ELF-1 (cell line): ENCODE measurements around the gene DMD.
"Not testable (repeated sequence)": the region's sequence is repeated elsewhere in the genome, so short reads cannot be mapped to it uniquely, and the experiment has no call there.

ENCODE experiments used
- DNase-seq: peaks from one replicate; pipeline ENCODE4 v3.0.0-alpha.2; 2016; ENCODE audit warnings: low read depth, low spot score

DMD gene

DNA sequence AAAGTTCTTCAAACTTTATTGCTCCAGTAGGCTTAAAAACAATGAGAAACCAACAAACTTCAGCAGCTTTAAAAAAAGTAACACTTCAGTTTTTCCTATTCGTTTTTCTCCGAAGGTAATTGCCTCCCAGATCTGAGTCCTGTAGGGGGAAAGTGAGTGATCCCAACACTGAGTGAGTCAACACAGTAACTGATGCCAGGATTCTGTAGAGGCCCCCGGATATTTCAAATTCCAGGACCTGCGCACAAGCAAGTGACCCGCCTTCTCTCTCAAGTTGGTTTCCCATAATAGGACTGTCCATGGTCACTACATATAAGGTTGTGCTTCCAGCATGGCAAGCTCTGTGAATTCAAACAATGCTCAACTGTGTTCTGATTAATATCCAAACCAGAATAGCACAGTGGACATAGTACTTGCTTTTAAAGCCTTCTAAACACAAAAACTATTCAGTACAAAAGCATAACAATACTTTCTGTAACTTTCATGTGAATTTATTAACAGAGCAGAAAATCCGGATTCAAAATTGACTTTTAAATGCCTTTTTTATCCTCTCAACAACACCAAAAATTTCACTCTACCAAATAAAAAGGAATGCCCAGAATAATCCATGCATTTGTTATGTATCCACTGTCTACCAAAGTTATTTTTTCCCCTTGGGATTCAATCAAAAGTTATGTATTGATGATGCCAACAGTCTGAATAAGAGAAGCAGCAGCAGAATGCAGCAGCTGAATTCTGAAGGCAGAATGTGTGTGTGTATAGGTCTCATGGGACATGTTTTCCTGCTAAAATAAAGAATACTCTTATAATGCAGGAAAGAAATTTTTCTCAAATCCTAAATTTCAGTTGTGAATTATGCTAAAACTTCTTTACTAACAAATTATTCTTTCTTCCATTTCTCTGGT, at the start of gene DMD:
Gene DMD (minus strand): TSS at position 194 of the 905 bp plus-strand sequence. CDS start 237 bp downstream, outside the sequence.
- DNase-seq, result peak; percentile 52

DNA sequence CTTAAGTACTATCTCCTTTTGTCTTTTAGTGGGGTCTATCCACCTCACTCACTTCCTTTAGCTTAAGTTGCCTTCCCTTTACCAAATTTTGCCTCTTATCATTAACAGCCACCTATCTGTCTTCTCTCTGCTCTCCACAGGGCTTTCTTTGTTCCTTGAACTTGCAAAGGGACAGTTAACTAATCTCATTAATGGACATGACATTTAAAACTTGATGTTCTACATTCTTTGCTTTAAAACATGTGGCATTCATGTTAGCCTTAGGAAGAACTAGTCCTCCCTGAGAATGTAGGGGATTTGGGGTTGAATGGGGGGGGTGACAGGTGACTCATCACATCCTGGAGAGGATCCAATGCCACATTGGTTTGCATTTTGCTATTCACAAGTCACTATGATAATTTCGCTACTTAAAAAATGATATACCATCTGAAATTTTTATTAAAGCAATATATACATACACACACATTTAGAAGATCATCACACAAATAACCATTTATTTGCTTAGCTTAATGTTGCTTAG, 41.0 kb upstream of the DMD start:
- DNase-seq, result no peak

DNA sequence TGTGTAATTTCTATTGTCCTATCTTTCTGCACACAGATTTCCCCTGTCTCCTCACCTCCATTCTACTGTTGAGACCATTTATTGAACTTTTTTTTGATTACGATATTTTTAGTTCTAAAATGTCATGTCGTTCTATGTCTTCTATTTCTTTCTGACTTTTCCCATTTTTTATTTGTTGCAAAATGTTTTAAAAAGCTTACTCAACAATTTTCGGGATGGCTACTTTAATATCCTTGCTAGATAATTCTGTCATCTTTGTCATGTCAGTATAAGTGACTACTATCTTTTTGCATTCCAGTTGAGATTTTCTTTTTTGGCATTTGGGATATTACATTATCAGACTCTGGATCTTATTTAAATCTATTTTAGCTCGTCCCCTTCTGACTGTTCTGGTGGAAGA, 7.5 kb upstream of the DMD start:
- DNase-seq, result no peak

- no peak for DNase-seq
These were observed 1.2 kb downstream of the DMD start for GRCh38 chrX:33210156-33210555.

DNA sequence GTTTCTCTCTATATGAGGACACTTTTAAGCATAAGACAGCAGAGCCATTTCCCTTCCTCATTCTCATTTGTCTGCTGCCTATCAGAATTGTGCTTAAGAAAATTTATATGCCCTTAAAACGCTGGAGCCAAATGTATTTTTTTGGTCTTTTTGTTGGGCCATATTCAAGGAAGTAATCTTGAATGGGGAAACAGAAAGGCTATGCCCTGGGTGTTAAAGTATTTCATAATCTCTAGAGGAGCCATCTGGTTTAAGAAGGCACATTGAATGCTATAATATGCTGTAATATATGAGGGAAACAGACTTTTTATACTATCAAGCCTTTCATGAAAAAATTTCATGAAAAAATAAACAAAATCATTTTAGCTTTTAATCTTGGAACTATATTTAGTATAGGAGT, 4.3 kb downstream of the DMD start:
- DNase-seq, result no peak

GRCh38 chrX:33205321-33205720, 6.0 kb downstream of the DMD start:
- DNase-seq, result no peak

DNA sequence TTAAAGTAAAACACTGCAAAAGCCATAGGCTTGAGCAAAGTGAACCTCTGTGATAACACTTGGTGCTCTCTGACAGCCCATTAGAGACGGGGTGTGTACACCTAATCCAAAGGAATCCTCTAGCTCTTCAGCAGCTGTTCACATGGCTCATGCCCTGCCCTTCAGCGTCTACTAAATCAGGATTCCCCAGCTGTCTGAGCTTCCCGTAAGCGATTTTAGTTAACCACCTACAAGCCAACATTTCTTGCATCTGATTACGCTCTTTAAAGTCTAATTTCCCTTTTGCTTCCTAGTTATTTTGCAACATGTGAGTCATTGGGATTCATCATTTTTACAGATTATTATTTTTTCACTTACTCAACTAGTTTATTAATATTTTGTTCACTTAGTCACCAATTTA, 6.5 kb downstream of the DMD start:
- DNase-seq, result no peak

GRCh38 chrX:33198561-33199279, 12.6 kb downstream of the DMD start:
- DNase-seq, result no peak

GRCh38 chrX:33195698-33196097, 15.7 kb downstream of the DMD start:
- DNase-seq, result no peak

- DNase-seq, result no peak
These were observed 16.4 kb downstream of the DMD start for GRCh38 chrX:33194876-33195433.

DNA sequence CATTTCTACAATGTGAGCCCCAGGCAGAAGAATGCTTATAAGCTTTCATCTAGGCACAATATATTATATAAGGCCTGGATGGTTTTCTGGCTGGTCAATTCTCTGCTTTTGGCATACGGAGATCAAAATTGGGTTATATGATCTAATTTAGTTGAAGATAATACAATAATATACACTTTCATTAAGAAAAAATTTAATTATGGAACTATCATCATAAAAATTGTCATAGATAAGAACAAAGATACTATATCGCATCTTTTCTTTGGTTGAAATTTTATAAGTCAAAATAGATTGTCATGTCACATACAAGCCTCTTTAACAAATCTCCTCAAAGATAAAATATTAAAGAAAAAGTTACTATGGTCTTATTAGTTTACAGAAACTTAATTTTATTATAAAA, 17.1 kb downstream of the DMD start:
- no peak for DNase-seq

GRCh38 chrX:33190016-33190415, 21.3 kb downstream of the DMD start:
- no peak for DNase-seq

- no peak for DNase-seq
These were observed 22.5 kb downstream of the DMD start for GRCh38 chrX:33188881-33189280.

- peak; percentile 86 for DNase-seq
These were observed 23.1 kb downstream of the DMD start for GRCh38 chrX:33188286-33188685.

DNA sequence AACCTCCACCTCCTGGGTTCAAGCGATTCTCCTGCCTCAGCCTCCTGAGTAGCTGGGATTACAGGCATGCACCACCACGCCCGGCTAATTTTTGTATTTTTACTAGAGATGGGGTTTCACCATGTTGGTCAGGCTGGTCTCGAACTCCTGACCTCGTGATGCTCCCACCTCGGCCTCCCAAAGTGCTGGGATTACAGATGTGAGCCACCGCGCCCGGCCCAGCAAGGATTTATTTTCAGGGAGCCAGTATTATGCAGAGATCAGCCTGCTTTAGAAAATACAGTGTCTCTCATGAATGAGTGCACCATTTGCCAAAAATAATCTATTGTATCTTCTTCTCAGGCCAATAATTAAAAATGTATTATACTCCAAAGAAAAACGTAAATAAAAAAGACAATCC, 26.5 kb downstream of the DMD start:
- DNase-seq, result not testable (repeated sequence)

DNA sequence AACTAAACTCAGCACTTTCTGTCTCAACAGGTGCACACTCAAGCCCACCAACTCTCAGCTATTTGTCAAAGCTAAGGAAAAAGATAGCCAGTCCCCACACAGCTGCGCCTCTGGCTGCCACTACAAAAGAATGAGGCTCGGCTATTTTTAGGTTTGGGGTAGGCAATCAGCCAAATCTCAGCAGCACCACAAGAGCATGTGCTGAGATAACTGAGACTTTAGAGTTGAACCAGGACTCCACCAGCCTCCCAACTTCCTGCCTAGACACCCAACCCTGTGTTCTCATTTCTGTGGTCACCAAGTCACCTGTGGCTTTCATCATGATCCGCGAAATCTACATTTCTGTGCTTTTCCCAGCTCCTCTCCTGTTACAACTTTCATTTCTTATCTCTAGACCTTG, 28.0 kb downstream of the DMD start:
- DNase-seq, result peak; percentile 58

GRCh38 chrX:33178690-33179089, 32.7 kb downstream of the DMD start:
- no peak for DNase-seq

DNA sequence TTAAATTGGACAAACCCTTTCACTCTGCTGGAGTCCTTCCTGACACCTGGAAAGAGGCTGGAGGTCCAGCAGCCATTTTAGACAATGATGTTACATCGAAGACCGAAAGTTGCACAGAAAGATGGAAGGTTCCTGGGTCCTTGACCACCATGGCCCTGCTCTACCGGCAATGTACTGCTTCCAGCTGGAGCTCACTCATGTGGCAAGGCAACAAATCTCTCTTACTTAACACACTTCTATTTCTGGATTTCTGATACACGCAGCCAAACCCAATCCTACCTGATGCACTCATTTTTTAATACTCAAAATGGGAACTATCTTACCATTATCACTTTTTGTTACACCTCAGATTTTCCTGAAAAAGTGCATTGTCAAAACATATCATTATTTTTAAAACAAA, 33.1 kb downstream of the DMD start:
- DNase-seq, result no peak

- DNase-seq, result no peak
These were observed 36.1 kb downstream of the DMD start for GRCh38 chrX:33175201-33175600.

- DNase-seq, result no peak
These were observed 40.3 kb downstream of the DMD start for GRCh38 chrX:33171041-33171440.

GRCh38 chrX:33161829-33162228, 49.5 kb downstream of the DMD start:
- no peak for DNase-seq

DNA sequence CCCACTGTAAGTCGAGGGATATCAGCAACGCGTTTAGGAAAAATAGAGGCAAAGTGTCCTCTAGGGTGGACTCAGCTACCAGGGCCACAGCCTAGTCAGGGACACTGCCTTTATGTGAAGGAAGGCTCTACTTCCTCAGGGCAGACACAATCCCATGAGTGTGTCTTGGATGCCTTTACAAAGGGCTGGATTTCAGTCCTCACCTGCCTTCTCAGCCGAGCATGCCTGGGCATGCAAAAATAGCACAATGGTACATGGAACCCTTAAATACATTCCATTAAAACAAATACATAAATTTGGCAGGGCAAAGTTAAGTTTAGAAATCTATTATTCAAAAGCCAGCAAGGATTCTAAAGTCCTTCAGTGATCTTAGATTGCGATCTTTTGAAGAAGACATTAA, 51.1 kb downstream of the DMD start:
- DNase-seq, result no peak
